ENCODE measurements around the gene CRTC3.

Gene CRTC3

DNA sequence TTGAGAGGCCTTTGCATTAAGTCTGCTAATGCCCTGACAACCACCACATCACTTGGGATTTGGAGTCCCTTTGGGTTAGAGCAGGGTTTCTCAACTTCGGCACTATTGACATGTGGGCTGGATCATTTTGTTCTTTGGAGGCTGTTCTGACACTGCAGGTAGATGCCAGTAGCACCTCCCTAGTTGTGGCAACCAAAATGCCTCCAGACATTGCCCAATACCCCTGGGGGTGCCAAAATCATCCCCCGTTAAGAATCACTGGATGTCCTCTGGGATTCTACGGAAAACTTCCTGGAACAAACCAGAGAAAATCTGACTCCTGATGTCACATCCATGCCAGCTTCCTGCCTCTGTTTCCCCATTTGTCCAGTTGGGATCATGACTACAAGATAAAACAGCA is 150.2 kb downstream of the CRTC3 start:
- H2AFZ ChIP-seq, result no peak overlapping the region
- H3K9me3 ChIP-seq (ENCODE audit: control insufficient read depth, low read length), result no peaks in the 10 kb centered on the region
- H3K79me2 ChIP-seq, result no peaks in the 10 kb centered on the region
- no peak overlapping the region for H3K27ac ChIP-seq
- no peak overlapping the region for H3K4me2 ChIP-seq (ENCODE audit: low read length)
- no peaks in the 10 kb centered on the region for H3K4me1 ChIP-seq
- no peaks in the 10 kb centered on the region for H3K36me3 ChIP-seq (ENCODE audit: control insufficient read depth, insufficient read depth, low read length)
- no peak overlapping the region for H3K9ac ChIP-seq
- H3K27me3 ChIP-seq (ENCODE audit: control insufficient read depth, insufficient read depth, low read length), result no peaks in the 10 kb centered on the region
- H3K4me3 ChIP-seq (ENCODE audit: low read depth, low read length), result no peak overlapping the region
- TF ChIP-seq, protein P1, sequence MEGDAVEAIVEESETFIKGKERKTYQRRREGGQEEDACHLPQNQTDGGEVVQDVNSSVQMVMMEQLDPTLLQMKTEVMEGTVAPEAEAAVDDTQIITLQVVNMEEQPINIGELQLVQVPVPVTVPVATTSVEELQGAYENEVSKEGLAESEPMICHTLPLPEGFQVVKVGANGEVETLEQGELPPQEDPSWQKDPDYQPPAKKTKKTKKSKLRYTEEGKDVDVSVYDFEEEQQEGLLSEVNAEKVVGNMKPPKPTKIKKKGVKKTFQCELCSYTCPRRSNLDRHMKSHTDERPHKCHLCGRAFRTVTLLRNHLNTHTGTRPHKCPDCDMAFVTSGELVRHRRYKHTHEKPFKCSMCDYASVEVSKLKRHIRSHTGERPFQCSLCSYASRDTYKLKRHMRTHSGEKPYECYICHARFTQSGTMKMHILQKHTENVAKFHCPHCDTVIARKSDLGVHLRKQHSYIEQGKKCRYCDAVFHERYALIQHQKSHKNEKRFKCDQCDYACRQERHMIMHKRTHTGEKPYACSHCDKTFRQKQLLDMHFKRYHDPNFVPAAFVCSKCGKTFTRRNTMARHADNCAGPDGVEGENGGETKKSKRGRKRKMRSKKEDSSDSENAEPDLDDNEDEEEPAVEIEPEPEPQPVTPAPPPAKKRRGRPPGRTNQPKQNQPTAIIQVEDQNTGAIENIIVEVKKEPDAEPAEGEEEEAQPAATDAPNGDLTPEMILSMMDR (IDR thresholded peaks at IDR 0.05), result no peak

- H3K27me3 ChIP-seq (ENCODE audit: control insufficient read depth, insufficient read depth, low read length), result no peaks in the 10 kb centered on the region
- no peaks in the 10 kb centered on the region for H3K9me3 ChIP-seq (ENCODE audit: control insufficient read depth, low read length)
- no peak overlapping the region for H2AFZ ChIP-seq
- H3K4me3 ChIP-seq (ENCODE audit: low read depth, low read length), result no peak overlapping the region
- H3K79me2 ChIP-seq, result no peaks in the 10 kb centered on the region
- H3K4me1 ChIP-seq, result no peaks in the 10 kb centered on the region
- H3K9ac ChIP-seq, result no peak overlapping the region
- TF ChIP-seq, protein P1 (IDR thresholded peaks at IDR 0.05), result no peak
- no peak overlapping the region for H3K4me2 ChIP-seq (ENCODE audit: low read length)
- H3K27ac ChIP-seq, result no peak overlapping the region
- no peaks in the 10 kb centered on the region for H3K36me3 ChIP-seq (ENCODE audit: control insufficient read depth, insufficient read depth, low read length)
Observed at GRCh38 chr15:90680371-90680935, 150.7 kb downstream of the CRTC3 start.

- no peak overlapping the region for H3K9ac ChIP-seq
Observed at GRCh38 chr15:90681056-90681455, 151.3 kb downstream of the CRTC3 start.

GRCh38 chr15:90681480-90681879 is 151.8 kb downstream of the CRTC3 start:
- Histone ChIP-seq H3K4me2 (ENCODE audit: low read length) (no peak overlapping the region), H3K36me3 (ENCODE audit: control insufficient read depth, insufficient read depth, low read length) (no peaks in the 10 kb centered on the region), H3K9ac (no peak overlapping the region), H3K27me3 (ENCODE audit: control insufficient read depth, insufficient read depth, low read length) (no peaks in the 10 kb centered on the region), H3K27ac (no peak overlapping the region), H3K4me1 (no peaks in the 10 kb centered on the region), H2AFZ (no peak overlapping the region), H3K4me3 (ENCODE audit: low read depth, low read length) (no peak overlapping the region), H3K79me2 (no peaks in the 10 kb centered on the region), H3K9me3 (ENCODE audit: control insufficient read depth, low read length) (no peaks in the 10 kb centered on the region)
- TF ChIP-seq, protein P1 (IDR thresholded peaks at IDR 0.05), result no peak

More at GRCh38 chr15:90681056-90681455, 151.3 kb downstream of the CRTC3 start:
- H3K27ac ChIP-seq, result no peak overlapping the region
- H3K27me3 ChIP-seq (ENCODE audit: control insufficient read depth, insufficient read depth, low read length), result no peaks in the 10 kb centered on the region
- no peak overlapping the region for H2AFZ ChIP-seq
- no peak overlapping the region for H3K4me2 ChIP-seq (ENCODE audit: low read length)
- H3K9me3 ChIP-seq (ENCODE audit: control insufficient read depth, low read length), result no peaks in the 10 kb centered on the region
- no peaks in the 10 kb centered on the region for H3K4me1 ChIP-seq
- TF ChIP-seq, protein P1 (IDR thresholded peaks at IDR 0.05), result no peak
- no peaks in the 10 kb centered on the region for H3K36me3 ChIP-seq (ENCODE audit: control insufficient read depth, insufficient read depth, low read length)
- no peak overlapping the region for H3K4me3 ChIP-seq (ENCODE audit: low read depth, low read length)
- no peaks in the 10 kb centered on the region for H3K79me2 ChIP-seq

- Histone ChIP-seq H3K4me1 (no peaks in the 10 kb centered on the region), H3K9ac (no peak overlapping the region), H2AFZ (no peak overlapping the region), H3K4me2 (ENCODE audit: low read length) (no peak overlapping the region), H3K27me3 (ENCODE audit: control insufficient read depth, insufficient read depth, low read length) (no peaks in the 10 kb centered on the region), H3K9me3 (ENCODE audit: control insufficient read depth, low read length) (no peaks in the 10 kb centered on the region), H3K79me2 (no peaks in the 10 kb centered on the region), H3K36me3 (ENCODE audit: control insufficient read depth, insufficient read depth, low read length) (no peaks in the 10 kb centered on the region), H3K4me3 (ENCODE audit: low read depth, low read length) (no peak overlapping the region), H3K27ac (no peak overlapping the region)
- TF ChIP-seq, protein P1 (IDR thresholded peaks at IDR 0.05), result no peak
Observed at GRCh38 chr15:90683371-90683770, 153.6 kb downstream of the CRTC3 start.

Data from parathyroid adenoma (tissue), 2 donors.